H1 (cell line): ENCODE results near the gene CLCNKB. TPM values are rescaled to one million over a fixed set of nuclear protein-coding genes. Genes with fewer than 3 reads are reported as not detected.

Experiments
- CTCF ChIA-PET: fragments of 300-600 bp; sonication (Branson Sonifier 250); formaldehyde crosslinking; loops from one replicate; lab custom pipeline; 2021; ENCODE audit not compliant: partially characterized antibody; lab: Charles Lee
- POLR2A ChIA-PET: fragments of 300-600 bp; sonication (Branson Sonifier 250); formaldehyde crosslinking; loops from one replicate; lab custom pipeline; 2021; ENCODE audit warnings: inconsistent platforms; ENCODE audit not compliant: partially characterized antibody; lab: Charles Lee
- DNase-seq, 2 experiments: peaks; one replicate each; pipeline versions ENCODE4 v3.0.0 to v3.0.0-alpha.2; 2010 to 2022; ENCODE audit warnings: low spot score in 2 of 2, low read depth in 1 of 2, mixed read lengths in 1 of 2
- FAIRE-seq: peaks from 2 replicates; lab custom pipeline; 2011; peaks lifted over from hg19 to GRCh38; lab: Jason Lieb, UNC
- H2AFZ ChIP-seq: 2 replicates; pipeline ENCODE4 v1.8.1; 2012; ENCODE audit warnings: low read length, inconsistent platforms
- H2AK5ac ChIP-seq: 2 replicates; pipeline ENCODE4 v1.6.1; 2013; ENCODE audit warnings: low read depth, low read length
- H2BK120ac ChIP-seq: replicated peaks from 2 replicates; pipeline ENCODE3; 2013; ENCODE audit warnings: low read depth, low read length, inconsistent platforms
- H2BK12ac ChIP-seq: 2 replicates; pipeline ENCODE4 v1.6.1; 2013; ENCODE audit warnings: low read depth, low read length
- H2BK15ac ChIP-seq: 2 replicates; pipeline ENCODE4 v1.6.1; 2013; ENCODE audit warnings: low read length
- H2BK20ac ChIP-seq: 2 replicates; pipeline ENCODE4 v1.6.1; 2013; ENCODE audit warnings: low read length
- H2BK5ac ChIP-seq: 2 replicates; pipeline ENCODE4 v1.6.1; 2013; ENCODE audit warnings: low read depth, low read length
- H3K14ac ChIP-seq: 2 replicates; pipeline ENCODE4 v1.6.1; 2013; ENCODE audit warnings: inconsistent platforms; ENCODE audit not compliant: insufficient read length
- H3K18ac ChIP-seq: 2 replicates; pipeline ENCODE4 v1.6.1; 2013; ENCODE audit warnings: low read length; ENCODE audit errors: extremely low read depth
- H3K23ac ChIP-seq: 2 replicates; pipeline ENCODE4 v1.6.1; 2013; ENCODE audit warnings: inconsistent platforms; ENCODE audit not compliant: insufficient read length
- H3K23me2 ChIP-seq: 2 replicates; pipeline ENCODE4 v1.6.1; 2013; ENCODE audit warnings: low read depth, low read length
- H3K27ac ChIP-seq: 2 replicates; pipeline ENCODE4 v1.6.1; 2011; ENCODE audit warnings: low read depth, low read length, inconsistent platforms
- H3K27me3 ChIP-seq, 4 experiments: replicated peaks in 1 of 4; 1 replicate in 1 of 4; 2 replicates in 3 of 4; pipeline versions ENCODE4 v1.6.1 to v1.8.1; 2011 to 2013; ENCODE audit warnings: low read length in 3 of 4, mild to moderate bottlenecking in 3 of 4, inconsistent platforms in 2 of 4, mixed read lengths in 2 of 4, moderate library complexity in 1 of 4; ENCODE audit not compliant: control insufficient read depth in 3 of 4, insufficient read depth in 3 of 4; ENCODE audit errors: extremely low read depth in 1 of 4
- H3K36me3 ChIP-seq, 4 experiments: 2 replicates each; pipeline versions ENCODE4 v1.6.1 to v1.8.1; 2011 to 2013; ENCODE audit warnings: mild to moderate bottlenecking in 4 of 4, low read length in 3 of 4, moderate library complexity in 2 of 4, control low read depth in 1 of 4, inconsistent platforms in 1 of 4; ENCODE audit not compliant: insufficient read depth in 4 of 4, control insufficient read depth in 2 of 4
- H3K4ac ChIP-seq: replicated peaks from 2 replicates; pipeline ENCODE3; 2013; ENCODE audit warnings: low read length, low read depth, mixed read lengths, inconsistent platforms; ENCODE audit not compliant: insufficient read length
- H3K4me1 ChIP-seq, 4 experiments: replicated peaks in 1 of 4; 1 replicate in 1 of 4; 2 replicates in 3 of 4; pipeline versions ENCODE4 v1.6.1 to v1.8.1; 2011 to 2013; ENCODE audit warnings: low read length in 3 of 4, inconsistent platforms in 2 of 4, mixed read lengths in 1 of 4; ENCODE audit not compliant: insufficient read depth in 4 of 4, control insufficient read depth in 3 of 4
- H3K4me2 ChIP-seq, 2 experiments: 2 replicates each; pipeline versions ENCODE4 v1.6.1 to v1.8.1; 2011 to 2013; ENCODE audit warnings: low read depth in 2 of 2, low read length in 2 of 2, control low read depth in 1 of 2, inconsistent platforms in 1 of 2, mild to moderate bottlenecking in 1 of 2; ENCODE audit not compliant: insufficient read depth in 1 of 2
- H3K4me3 ChIP-seq, 4 experiments: fragments of 200-600, 300-600 bp in 1 of 4; sonication (generic), shearing (Covaris generic), sonication (Bioruptor Twin) in 1 of 4; 2 replicates each; pipeline versions ENCODE4 v1.5.1 to v1.8.1; 2011 to 2016; ENCODE audit warnings: low read length in 4 of 4, low read depth in 3 of 4, control low read depth in 2 of 4, inconsistent platforms in 2 of 4, mild to moderate bottlenecking in 2 of 4, mixed read lengths in 1 of 4, moderate library complexity in 1 of 4; ENCODE audit not compliant: insufficient read depth in 2 of 4; ENCODE audit errors: extremely low read depth in 1 of 4
- H3K56ac ChIP-seq: replicated peaks from 2 replicates; pipeline ENCODE3; 2013; ENCODE audit warnings: low read depth, mild to moderate bottlenecking, mixed read lengths, low read length, inconsistent platforms; ENCODE audit not compliant: insufficient read length
- H3K79me1 ChIP-seq: 2 replicates; pipeline ENCODE4 v1.6.1; 2013; ENCODE audit warnings: low read depth, low read length, control low read depth
- H3K79me2 ChIP-seq, 2 experiments: 2 replicates each; pipeline versions ENCODE4 v1.6.1 to v1.8.1; 2012 to 2013; ENCODE audit warnings: low read length in 2 of 2, mild to moderate bottlenecking in 2 of 2, inconsistent platforms in 1 of 2; ENCODE audit not compliant: insufficient read depth in 2 of 2, control insufficient read depth in 1 of 2
- H3K9ac ChIP-seq, 4 experiments: replicated peaks in 1 of 4; 1 replicate in 1 of 4; 2 replicates in 3 of 4; pipeline versions ENCODE4 v1.6.1 to v1.8.1; 2011 to 2013; ENCODE audit warnings: low read depth in 3 of 4, low read length in 3 of 4, control low read depth in 2 of 4, mild to moderate bottlenecking in 2 of 4, moderate library complexity in 2 of 4, inconsistent platforms in 1 of 4; ENCODE audit errors: extremely low read depth in 1 of 4
- H3K9me3 ChIP-seq, 2 experiments: 2 replicates each; pipeline versions ENCODE4 v1.6.1 to v1.8.1; 2012 to 2013; ENCODE audit warnings: mild to moderate bottlenecking in 2 of 2, moderate library complexity in 2 of 2, control low read depth in 1 of 2, inconsistent platforms in 1 of 2, low read depth in 1 of 2, low read length in 1 of 2, mixed read lengths in 1 of 2; ENCODE audit not compliant: insufficient read depth in 2 of 2
- H4K20me1 ChIP-seq, 2 experiments: replicated peaks in 1 of 2; 2 replicates each; pipeline versions ENCODE3 to v1.8.1; 2011 to 2013; ENCODE audit warnings: inconsistent platforms in 2 of 2, low read length in 2 of 2, mild to moderate bottlenecking in 1 of 2; ENCODE audit not compliant: insufficient read depth in 2 of 2, control insufficient read depth in 1 of 2
- H4K5ac ChIP-seq: 2 replicates; pipeline ENCODE4 v1.6.1; 2013; ENCODE audit warnings: low read length, low read depth, mixed read lengths, inconsistent platforms; ENCODE audit not compliant: insufficient read length
- H4K8ac ChIP-seq: 2 replicates; pipeline ENCODE4 v1.8.0; 2013; ENCODE audit warnings: mild to moderate bottlenecking, moderate library complexity, low read length, inconsistent platforms; ENCODE audit not compliant: insufficient read depth; ENCODE audit errors: extremely low read depth
- H4K91ac ChIP-seq: replicated peaks from 2 replicates; pipeline ENCODE3; 2013; ENCODE audit warnings: low read length, mixed read lengths, inconsistent platforms; ENCODE audit not compliant: insufficient read length
- CHD2 ChIP-seq: IDR thresholded peaks from 2 replicates; pipeline ENCODE4 v1.6.1; 2012; ENCODE audit warnings: low read length, improper control_type of control experiment
- NANOG ChIP-seq: IDR thresholded peaks from 2 replicates; pipeline ENCODE4 v1.6.1; 2011; ENCODE audit warnings: low read length, low read depth, mild to moderate bottlenecking, inconsistent platforms; ENCODE audit not compliant: insufficient read depth, poor library complexity, severe bottlenecking
- SUZ12 ChIP-seq: fragments of 200-600 bp; sonication (generic); IDR thresholded peaks from 2 replicates; pipeline ENCODE4 v1.6.1; 2012; ENCODE audit warnings: mild to moderate bottlenecking, inconsistent platforms, low read length, moderate library complexity, mixed read lengths
- TAF1 ChIP-seq: IDR thresholded peaks from 2 replicates; pipeline ENCODE4 v1.6.1; 2011; ENCODE audit warnings: mild to moderate bottlenecking, low read depth, low read length
- TAF7 ChIP-seq: optimal IDR thresholded peaks from 2 replicates; pipeline ENCODE3; 2011; ENCODE audit warnings: low read depth, mild to moderate bottlenecking, inconsistent platforms, low read length, moderate library complexity, borderline replicate concordance
- WGBS, 2 experiments: shearing (Covaris generic) in 1 of 2; methylation state at CpG; one replicate each; pipeline versions ENCODE4 v1.1.6 to v1.1.7; 2013 to 2015; ENCODE audit warnings: low lambda C conversion rate in 2 of 2, mixed read lengths in 2 of 2, inconsistent platforms in 1 of 2, low coverage in 1 of 2, missing lambda C conversion rate in 1 of 2; ENCODE audit not compliant: insufficient replicate concordance in 2 of 2, insufficient coverage in 1 of 2, insufficient read length in 1 of 2; ENCODE audit errors: extremely low coverage in 1 of 2, missing lambda C conversion rate in 1 of 2; 5-methylcytosine and 5-hydroxymethylcytosine counted together
- polyA plus RNA-seq, 7 experiments: library from polyadenylated mRNA; depleted of rRNA in 3 of 7; stranded (reverse) in 5 of 7; unstranded in 2 of 7; fragments of >200 nt in 5 of 7; fragments of 200-250 nt in 2 of 7; gene quantifications; 1 replicate in 5 of 7; 2 replicates in 1 of 7; 4 replicates in 1 of 7; pipeline versions ENCODE4 v1.2.1 to v1.2.3, GENCODE V29; 2011 to 2013; ENCODE audit warnings: missing spikeins in 2 of 7, mixed read lengths in 2 of 7
- total RNA-seq: library from RNA; stranded (reverse); fragmentation: NEBNext Ultra II Directional; extraction: Animal tissue kit (Norgen Biotek cat#: 25700); gene quantifications from 2 replicates; pipeline ENCODE4 v1.2.1, GENCODE V29; 2021

CLCNKB gene
- total and polyA plus RNA-seq, 2 of the 8 experiments (the other 6 are each of a cell fraction or from before 2014, with no cell fraction given) = 1.2 to 3.5 TPM

- H3K4me1 ChIP-seq = peaks cover 0 to 18% (median 13%) of the 10 kb centered on the region in 4 experiments; a peak in 6 of 7 replicates
- no peak overlapping the region for H3K23ac ChIP-seq
- no peak overlapping the region for H4K5ac ChIP-seq
- no peak overlapping the region for H2BK5ac ChIP-seq
- H3K9ac ChIP-seq = no peak overlapping the region
- H2BK15ac ChIP-seq = peak overlapping the region; percentile 19; the same call in 1 of the 2 replicates
- no peak overlapping the region for H3K4me3 ChIP-seq
- no peak overlapping the region for H3K56ac ChIP-seq
- no peak overlapping the region for H3K27ac ChIP-seq
- CTCF ChIA-PET = interaction anchor here (0.6 to 7.8 kb wide), 11 partner anchors 9 to 298 kb away, joined by 3 to 91 read pairs (median 4); no protein-coding TSS in a partner anchor
- no peak overlapping the region for H3K14ac ChIP-seq
- H3K36me3 ChIP-seq = no peaks in the 10 kb centered on the region
- no peak overlapping the region for H2BK20ac ChIP-seq
- peaks cover 0 to 4% (median 2%) of the 10 kb centered on the region in 4 experiments; a peak in 2 of 7 replicates for H3K27me3 ChIP-seq
- no peak overlapping the region for H3K4me2 ChIP-seq
- TF ChIP-seq TAF1 = no peak
- TF ChIP-seq CHD2 = no peak
- no peak for TF ChIP-seq TAF7
- no peak for TF ChIP-seq NANOG
- no peak for TF ChIP-seq SUZ12
- H2BK12ac ChIP-seq = peak overlapping the region; percentile 51; the same call in 1 of the 2 replicates
- H3K9me3 ChIP-seq = no peaks in the 10 kb centered on the region
- H2AFZ ChIP-seq = no peak overlapping the region
- no peak overlapping the region for H2BK120ac ChIP-seq
- H3K23me2 ChIP-seq = no peaks in the 10 kb centered on the region
- H4K91ac ChIP-seq = no peak overlapping the region
- DNase-seq (no peak), FAIRE-seq (no peak)
- no peaks in the 10 kb centered on the region for H3K79me2 ChIP-seq
- no peaks in the 10 kb centered on the region for H4K20me1 ChIP-seq
- 83% methylated on average over 13 of the region's 13 CpGs; no CpG with 5 or more reads in 1 of the 2 experiments for WGBS, 2 experiments
- H3K79me1 ChIP-seq = no peaks in the 10 kb centered on the region
- no peak overlapping the region for H2AK5ac ChIP-seq
- POLR2A ChIA-PET = interaction anchor here (1.1 to 1.5 kb wide), 3 partner anchors 10 to 148 kb away, joined by 3 to 4 read pairs (median 3); partner anchors contain the start of gene ARHGEF19
- H4K8ac ChIP-seq = no peak overlapping the region
- H3K18ac ChIP-seq = peak overlapping the region; percentile 38; the same call in 1 of the 2 replicates
- no peak overlapping the region for H3K4ac ChIP-seq
Observed at GRCh38 chr1:16064536-16065268, 21.1 kb downstream of the CLCNKB start.
